Loucy (cell line): ENCODE data around the gene PHKB.

Source experiments
- H2AFZ ChIP-seq: fragments of 200-600 bp; sonication (generic); 2 replicates; pipeline ENCODE4 v1.6.0; 2016; ENCODE audit warnings: antibody characterized with exemption, mild to moderate bottlenecking, low read length, moderate library complexity
- H3F3A ChIP-seq: fragments of 200-600 bp; 2 replicates; pipeline ENCODE4 v1.6.0; 2016; ENCODE audit warnings: antibody characterized with exemption, low read depth, mild to moderate bottlenecking
- H3K27me3 ChIP-seq: fragments of 200-600 bp; sonication (generic); 2 replicates; pipeline ENCODE4 v1.6.1; 2014; ENCODE audit warnings: low read length, mild to moderate bottlenecking; ENCODE audit not compliant: insufficient read depth, poor library complexity, severe bottlenecking
- H3K36me3 ChIP-seq: fragments of 200-600 bp; sonication (generic); 2 replicates; pipeline ENCODE4 v1.6.1; 2016; ENCODE audit warnings: low read length; ENCODE audit not compliant: insufficient read depth
- H3K4me1 ChIP-seq: fragments of 200-600 bp; sonication (generic); 2 replicates; pipeline ENCODE4 v1.5.1; 2014; ENCODE audit warnings: low read length, mild to moderate bottlenecking; ENCODE audit not compliant: insufficient read depth, poor library complexity, severe bottlenecking
- H3K4me2 ChIP-seq: fragments of 200-600 bp; sonication (generic); 2 replicates; pipeline ENCODE4 v1.6.0; 2014; ENCODE audit warnings: antibody characterized with exemption, low read length, low read depth, mild to moderate bottlenecking; ENCODE audit not compliant: poor library complexity, severe bottlenecking
- H3K4me3 ChIP-seq: fragments of 200-600 bp; sonication (generic); 2 replicates; pipeline ENCODE4 v1.5.1; 2014; ENCODE audit warnings: low read length, mild to moderate bottlenecking, mixed read lengths; ENCODE audit not compliant: poor library complexity, severe bottlenecking
- H3K79me2 ChIP-seq: fragments of 200-600 bp; sonication (generic); 2 replicates; pipeline ENCODE4 v1.6.1; 2014; ENCODE audit warnings: low read length; ENCODE audit not compliant: insufficient read depth
- H3K9ac ChIP-seq: fragments of 200-600 bp; sonication (generic); 2 replicates; pipeline ENCODE4 v1.6.0; 2014; ENCODE audit warnings: mild to moderate bottlenecking, low read depth, low read length, moderate library complexity; ENCODE audit not compliant: poor library complexity, severe bottlenecking
- H3K9me2 ChIP-seq: fragments of 200-600 bp; sonication (generic); replicated peaks from 2 replicates; pipeline ENCODE4 v1.6.1; 2016; ENCODE audit warnings: low read depth, low read length, mixed read lengths
- H3K9me3 ChIP-seq: fragments of 200-600 bp; sonication (generic); 2 replicates; pipeline ENCODE4 v1.6.1; 2014; ENCODE audit warnings: mild to moderate bottlenecking, antibody characterized with exemption, low read length, low read depth; ENCODE audit not compliant: insufficient read depth
- H4K20me1 ChIP-seq: fragments of 200-600 bp; sonication (generic); 2 replicates; pipeline ENCODE4 v1.6.0; 2014; ENCODE audit warnings: antibody characterized with exemption, low read length, mild to moderate bottlenecking; ENCODE audit not compliant: insufficient read depth, poor library complexity, severe bottlenecking
- CTCF ChIP-seq: fragments of 200-600 bp; sonication (generic); conservative IDR thresholded peaks from 2 replicates; pipeline ENCODE4 v1.5.1; 2014; ENCODE audit warnings: mild to moderate bottlenecking, antibody characterized with exemption, low read length
- EZH2phosphoT487 ChIP-seq: fragments of 200-600 bp; IDR thresholded peaks from 2 replicates; pipeline ENCODE4 v1.6.1; 2018; ENCODE audit warnings: antibody characterized with exemption, mild to moderate bottlenecking, moderate library complexity, borderline replicate concordance

The PHKB gene

GRCh38 chr16:47657977-47658376 is 196.8 kb downstream of the PHKB start:
- Histone ChIP-seq H3K27me3 (no peaks in the 10 kb centered on the region), H3K36me3 (peaks cover 52% of the 10 kb centered on the region), H4K20me1 (no peaks in the 10 kb centered on the region), H3K9ac (no peak overlapping the region), H3K9me2 (no peaks in the 10 kb centered on the region), H3K4me2 (no peak overlapping the region), H3K9me3 (no peaks in the 10 kb centered on the region), H2AFZ (no peak overlapping the region), H3K79me2 (no peaks in the 10 kb centered on the region), H3K4me3 (no peak overlapping the region), H3K4me1 (no peaks in the 10 kb centered on the region), H3F3A (no peaks in the 10 kb centered on the region)
- TF ChIP-seq CTCF (no peak), EZH2phosphoT487 (no peak)

- no peak overlapping the region for H3K4me2 ChIP-seq
- no peaks in the 10 kb centered on the region for H3K79me2 ChIP-seq
- no peaks in the 10 kb centered on the region for H3K27me3 ChIP-seq
- H3K4me3 ChIP-seq, result no peak overlapping the region
- no peak overlapping the region for H3K9ac ChIP-seq
- H3K9me3 ChIP-seq, result no peaks in the 10 kb centered on the region
- no peaks in the 10 kb centered on the region for H3K9me2 ChIP-seq
- no peaks in the 10 kb centered on the region for H3F3A ChIP-seq
- no peaks in the 10 kb centered on the region for H4K20me1 ChIP-seq
- no peaks in the 10 kb centered on the region for H3K4me1 ChIP-seq
- no peak overlapping the region for H2AFZ ChIP-seq
- peaks cover 39% of the 10 kb centered on the region; the same call in 1 of the 2 replicates for H3K36me3 ChIP-seq
- no peak for TF ChIP-seq EZH2phosphoT487
- no peak for TF ChIP-seq CTCF
These were observed 199.4 kb downstream of the PHKB start for GRCh38 chr16:47660540-47660939.

GRCh38 chr16:47664653-47665325 is 203.7 kb downstream of the PHKB start:
- peaks cover 30% of the 10 kb centered on the region; the same call in 1 of the 2 replicates for H3K36me3 ChIP-seq
- H3K79me2 ChIP-seq, result no peaks in the 10 kb centered on the region
- no peaks in the 10 kb centered on the region for H3K27me3 ChIP-seq
- H2AFZ ChIP-seq, result no peak overlapping the region
- H3K9ac ChIP-seq, result no peak overlapping the region
- H4K20me1 ChIP-seq, result no peaks in the 10 kb centered on the region
- H3K4me2 ChIP-seq, result no peak overlapping the region
- no peaks in the 10 kb centered on the region for H3K9me3 ChIP-seq
- no peaks in the 10 kb centered on the region for H3K4me1 ChIP-seq
- no peaks in the 10 kb centered on the region for H3K9me2 ChIP-seq
- no peak for TF ChIP-seq EZH2phosphoT487
- TF ChIP-seq CTCF, result no peak
- no peak overlapping the region for H3K4me3 ChIP-seq
- no peaks in the 10 kb centered on the region for H3F3A ChIP-seq
